T-helper 17 cell (primary cell): ENCODE data around the gene ABHD2. TPM values are rescaled to one million over a fixed set of nuclear protein-coding genes. Genes with fewer than 3 reads are reported as not detected.
"Not testable (repeated sequence)": the region's sequence is repeated elsewhere in the genome, so short reads cannot be mapped to it uniquely, and the experiment has no call there.

ENCODE experiments used
- ATAC-seq: fragments of 150-1000 bp; cut with Tn5 transposase; 2 replicates; pipeline ENCODE4 v1.10.0; 2021; ENCODE audit warnings: mild to moderate bottlenecking, moderate library complexity
- DNase-seq, 3 donors: peaks; one replicate each; pipeline versions ENCODE4 v3.0.0 to v3.0.0-alpha.2; 2020 to 2021
- H3K9me3 ChIP-seq: one replicate; pipeline ENCODE4 v1.7.0; 2013; ENCODE audit warnings: low read length, mild to moderate bottlenecking; ENCODE audit not compliant: control insufficient read depth, poor library complexity, severe bottlenecking
- H3K27ac Mint-ChIP-seq: one replicate; pipeline ENCODE4 v1.8.0; 2022; ENCODE audit warnings: mild to moderate bottlenecking, moderate library complexity, mixed read lengths
- H3K27me3 Mint-ChIP-seq: one replicate; pipeline ENCODE4 v1.8.0; 2022; ENCODE audit warnings: mixed read lengths
- H3K36me3 Mint-ChIP-seq: one replicate; pipeline ENCODE4 v1.8.0; 2022; ENCODE audit warnings: low read depth, mixed read lengths
- H3K4me1 Mint-ChIP-seq: one replicate; pipeline ENCODE4 v1.8.0; 2022; ENCODE audit warnings: mild to moderate bottlenecking, mixed read lengths
- H3K4me3 Mint-ChIP-seq: one replicate; pipeline ENCODE4 v1.8.0; 2022; ENCODE audit warnings: mild to moderate bottlenecking, moderate library complexity, mixed read lengths
- total RNA-seq, 4 donors: library from RNA in 2 of 4; stranded (reverse) in 2 of 4; gene quantifications; one replicate each; pipeline ENCODE4 v1.2.3 and lab custom pipeline; 2022 to 2026

ABHD2 gene
- total RNA-seq, 2 donors from 2014 or later: 55.6 to 58.2 TPM

GRCh38 chr15:89221543-89221942, 133.3 kb downstream of the ABHD2 start, which contains the start of gene RLBP1:
Gene RLBP1 (minus strand): TSS chr15:89221579. CDS start chr15:89218975, 2,604 bp downstream.
- Mint-ChIP-seq H3K4me1 (no peaks in the 10 kb centered on the region), H3K27me3 (peaks cover 17% of the 10 kb centered on the region), H3K4me3 (no peak within 1 kb of the TSS), H3K36me3 (no peaks in the 10 kb centered on the region), H3K27ac (no peak within 1 kb of the TSS)
- no peak for DNase-seq
- ATAC-seq: no peak
- no peaks in the 10 kb centered on the region for H3K9me3 ChIP-seq

GRCh38 chr15:89225588-89225987, 137.3 kb downstream of the ABHD2 start:
- H3K4me3 Mint-ChIP-seq: no peak overlapping the region
- DNase-seq (no peak), ATAC-seq (no peak)
- no peaks in the 10 kb centered on the region for H3K4me1 Mint-ChIP-seq
- peaks cover 26% of the 10 kb centered on the region for H3K27me3 Mint-ChIP-seq
- H3K27ac Mint-ChIP-seq: no peak overlapping the region
- peaks cover 2% of the 10 kb centered on the region for H3K36me3 Mint-ChIP-seq
- no peaks in the 10 kb centered on the region for H3K9me3 ChIP-seq

GRCh38 chr15:89226359-89227221, 138.3 kb downstream of the ABHD2 start:
- no peaks in the 10 kb centered on the region for H3K9me3 ChIP-seq
- peak overlapping the region; percentile 21 for H3K27ac Mint-ChIP-seq
- no peak overlapping the region for H3K4me3 Mint-ChIP-seq
- H3K4me1 Mint-ChIP-seq: no peaks in the 10 kb centered on the region
- no peak for DNase-seq
- peaks cover 2% of the 10 kb centered on the region for H3K36me3 Mint-ChIP-seq
- H3K27me3 Mint-ChIP-seq: peaks cover 29% of the 10 kb centered on the region
- ATAC-seq: no peak

GRCh38 chr15:89227425-89227824, 139.2 kb downstream of the ABHD2 start:
- DNase-seq: no peak
- H3K4me1 Mint-ChIP-seq: no peaks in the 10 kb centered on the region
- no peak overlapping the region for H3K4me3 Mint-ChIP-seq
- H3K36me3 Mint-ChIP-seq: peaks cover 5% of the 10 kb centered on the region
- H3K27ac Mint-ChIP-seq: peak overlapping the region; percentile 21
- ATAC-seq: no peak
- peaks cover 34% of the 10 kb centered on the region for H3K27me3 Mint-ChIP-seq
- H3K9me3 ChIP-seq: no peaks in the 10 kb centered on the region

GRCh38 chr15:89230277-89230676, 142.0 kb downstream of the ABHD2 start:
- no peak overlapping the region for H3K27ac Mint-ChIP-seq

GRCh38 chr15:89231832-89232231, 143.6 kb downstream of the ABHD2 start:
- peaks cover 46% of the 10 kb centered on the region for H3K27me3 Mint-ChIP-seq
- no peaks in the 10 kb centered on the region for H3K4me1 Mint-ChIP-seq
- no peaks in the 10 kb centered on the region for H3K9me3 ChIP-seq
- H3K36me3 Mint-ChIP-seq: peaks cover 5% of the 10 kb centered on the region
- DNase-seq: no peak
- H3K27ac Mint-ChIP-seq: no peak overlapping the region
- ATAC-seq: no peak
- H3K4me3 Mint-ChIP-seq: peak overlapping the region; percentile 49

More at GRCh38 chr15:89230277-89230676, 142.0 kb downstream of the ABHD2 start:
- no peaks in the 10 kb centered on the region for H3K9me3 ChIP-seq
- ATAC-seq (no peak), DNase-seq (no peak)
- H3K4me3 Mint-ChIP-seq: no peak overlapping the region
- H3K27me3 Mint-ChIP-seq: peaks cover 40% of the 10 kb centered on the region
- H3K4me1 Mint-ChIP-seq: no peaks in the 10 kb centered on the region
- peaks cover 5% of the 10 kb centered on the region for H3K36me3 Mint-ChIP-seq

GRCh38 chr15:89239883-89240810, 151.9 kb downstream of the ABHD2 start:
- not testable (repeated sequence) for H3K36me3 Mint-ChIP-seq, H3K4me3 Mint-ChIP-seq, DNase-seq, ATAC-seq, H3K9me3 ChIP-seq, H3K27ac Mint-ChIP-seq
- Mint-ChIP-seq H3K27me3 (peaks cover 12% of the 10 kb centered on the region), H3K4me1 (peaks cover 18% of the 10 kb centered on the region)

- peaks cover under 1% of the 10 kb centered on the region for H3K36me3 Mint-ChIP-seq
- peak; percentile 2 for ATAC-seq
- no peak for DNase-seq
- H3K9me3 ChIP-seq: no peaks in the 10 kb centered on the region
- peak overlapping the region; percentile 84 for H3K27ac Mint-ChIP-seq
- H3K4me3 Mint-ChIP-seq: peak overlapping the region; percentile 97
- peaks cover 27% of the 10 kb centered on the region for H3K4me1 Mint-ChIP-seq
- peaks cover 5% of the 10 kb centered on the region for H3K27me3 Mint-ChIP-seq
Measured at GRCh38 chr15:89243046-89243690, 154.9 kb downstream of the ABHD2 start.

GRCh38 chr15:89243691-89244573, 155.7 kb downstream of the ABHD2 start, which contains the start of gene FANCI:
Gene FANCI (plus strand): TSS chr15:89243979. CDS start chr15:89247648, 3,669 bp downstream.
- H3K4me3 Mint-ChIP-seq: peak within 1 kb of the TSS; percentile 97
- ATAC-seq (peak; percentile 98), DNase-seq (peak; percentile 89 to 97 (median 91))
- H3K27me3 Mint-ChIP-seq: no peaks in the 10 kb centered on the region
- peak within 1 kb of the TSS; percentile 84 for H3K27ac Mint-ChIP-seq
- peaks cover 27% of the 10 kb centered on the region for H3K4me1 Mint-ChIP-seq
- H3K36me3 Mint-ChIP-seq: peaks cover 3% of the 10 kb centered on the region
- no peaks in the 10 kb centered on the region for H3K9me3 ChIP-seq

- Mint-ChIP-seq H3K27ac (peak overlapping the region; percentile 84), H3K4me1 (peaks cover 27% of the 10 kb centered on the region), H3K27me3 (no peaks in the 10 kb centered on the region), H3K4me3 (peak overlapping the region; percentile 97), H3K36me3 (peaks cover 3% of the 10 kb centered on the region)
- no peaks in the 10 kb centered on the region for H3K9me3 ChIP-seq
- DNase-seq (no peak), ATAC-seq (no peak)
Measured at GRCh38 chr15:89244574-89244903, 156.3 kb downstream of the ABHD2 start.

- H3K4me1 Mint-ChIP-seq: peaks cover 27% of the 10 kb centered on the region
- H3K4me3 Mint-ChIP-seq: no peak overlapping the region
Measured at GRCh38 chr15:89247446-89247845, 159.2 kb downstream of the ABHD2 start.

GRCh38 chr15:89248584-89248983, 160.3 kb downstream of the ABHD2 start:
- H3K4me3 Mint-ChIP-seq: no peak overlapping the region
- H3K9me3 ChIP-seq: no peaks in the 10 kb centered on the region
- peaks cover 22% of the 10 kb centered on the region for H3K4me1 Mint-ChIP-seq
- H3K27ac Mint-ChIP-seq: no peak overlapping the region
- DNase-seq (no peak), ATAC-seq (no peak)
- H3K36me3 Mint-ChIP-seq: peaks cover 3% of the 10 kb centered on the region
- H3K27me3 Mint-ChIP-seq: no peaks in the 10 kb centered on the region

More at GRCh38 chr15:89247446-89247845, 159.2 kb downstream of the ABHD2 start:
- H3K9me3 ChIP-seq: no peaks in the 10 kb centered on the region
- DNase-seq (no peak), ATAC-seq (no peak)
- H3K27ac Mint-ChIP-seq: no peak overlapping the region
- H3K27me3 Mint-ChIP-seq: no peaks in the 10 kb centered on the region
- H3K36me3 Mint-ChIP-seq: peaks cover 3% of the 10 kb centered on the region
